ENCODE results near the gene MLX.

GRCh38 chr17:42520540-42520951 is 46.4 kb upstream of the MLX start:
- no peak for TF ChIP-seq EZH2 (IDR thresholded peaks at IDR 0.05; ENCODE audit: insufficient read depth, poor library complexity, severe bottlenecking)
- TF ChIP-seq EZH2phosphoT487 (IDR thresholded peaks at IDR 0.05; ENCODE audit: insufficient read depth, low read depth) = no peak
